CD1c-positive myeloid dendritic cell (primary cell): ENCODE results near the gene PRSS38.

Experiments used
- DNase-seq: peaks from one replicate; pipeline ENCODE4 v3.0.0-alpha.2; 2016; ENCODE audit errors: extremely low spot score

PRSS38 gene

DNA sequence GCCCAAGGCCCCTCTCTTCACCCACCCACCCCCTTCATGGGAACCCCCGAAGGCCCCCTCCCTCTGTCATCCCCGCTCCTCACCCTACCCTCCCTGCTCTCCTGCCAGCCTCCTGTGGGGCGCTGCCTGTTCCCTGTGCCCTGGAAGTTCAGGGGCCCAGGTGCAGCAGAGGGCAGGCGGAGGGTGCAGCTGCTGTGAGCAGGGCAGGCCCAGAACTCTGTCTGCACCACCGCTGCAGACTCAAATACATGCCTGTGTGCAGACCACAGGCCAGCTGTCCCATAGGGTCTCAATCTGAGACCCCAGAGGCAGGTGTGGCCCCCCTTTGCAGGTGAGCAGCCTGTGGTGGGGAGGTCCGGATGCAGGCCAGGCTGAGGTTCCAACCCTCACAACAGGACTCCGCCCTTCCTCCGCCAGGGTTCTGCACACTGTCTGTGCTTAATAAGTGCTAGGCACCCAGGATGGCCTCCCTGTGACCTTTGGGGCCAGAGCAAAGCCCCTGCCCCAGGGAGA, 69.7 kb downstream of the PRSS38 start:
- no peak for DNase-seq

DNA sequence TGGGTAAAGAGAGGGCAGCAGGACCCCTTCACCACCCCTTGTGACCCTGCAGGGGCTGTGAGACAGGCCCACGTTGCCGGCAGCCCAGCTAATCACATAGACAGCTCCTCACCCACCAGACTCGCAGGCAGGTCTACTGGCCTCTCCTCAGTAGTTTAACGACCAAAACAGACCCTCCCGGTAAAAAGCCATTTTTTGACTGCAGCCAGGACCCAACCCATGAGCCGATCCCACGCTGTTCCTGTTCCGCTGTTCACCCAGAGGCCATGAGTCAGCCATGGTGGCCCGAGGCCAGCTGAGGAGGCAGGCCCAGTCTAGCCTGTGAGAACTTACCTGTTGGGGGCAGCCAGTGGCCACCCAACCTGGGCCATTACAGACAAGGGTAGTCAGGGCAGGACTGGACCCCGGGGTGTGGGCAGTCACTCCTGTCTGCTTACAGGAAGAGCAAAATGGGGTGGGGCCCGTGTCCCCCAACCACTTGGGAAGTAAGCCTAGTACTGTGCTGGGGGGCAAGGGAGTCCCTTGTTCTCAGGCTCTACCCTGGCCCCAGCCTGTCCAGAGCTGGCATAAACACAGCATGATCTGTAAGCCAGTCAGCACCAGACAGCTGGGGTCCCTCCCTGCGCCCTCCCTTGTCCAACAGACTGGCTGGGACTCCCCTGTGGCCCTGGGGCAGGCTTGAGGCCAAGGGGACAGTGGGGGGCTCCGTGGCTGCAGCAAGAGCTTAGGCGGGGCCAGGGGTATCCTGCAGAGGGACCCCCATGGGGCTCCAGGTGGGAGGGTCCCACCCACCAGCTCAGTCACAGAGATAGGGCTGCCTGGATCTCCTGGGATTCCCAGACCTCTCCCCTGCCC, 70.4 kb downstream of the PRSS38 start:
- peak; percentile 35 for DNase-seq

DNA sequence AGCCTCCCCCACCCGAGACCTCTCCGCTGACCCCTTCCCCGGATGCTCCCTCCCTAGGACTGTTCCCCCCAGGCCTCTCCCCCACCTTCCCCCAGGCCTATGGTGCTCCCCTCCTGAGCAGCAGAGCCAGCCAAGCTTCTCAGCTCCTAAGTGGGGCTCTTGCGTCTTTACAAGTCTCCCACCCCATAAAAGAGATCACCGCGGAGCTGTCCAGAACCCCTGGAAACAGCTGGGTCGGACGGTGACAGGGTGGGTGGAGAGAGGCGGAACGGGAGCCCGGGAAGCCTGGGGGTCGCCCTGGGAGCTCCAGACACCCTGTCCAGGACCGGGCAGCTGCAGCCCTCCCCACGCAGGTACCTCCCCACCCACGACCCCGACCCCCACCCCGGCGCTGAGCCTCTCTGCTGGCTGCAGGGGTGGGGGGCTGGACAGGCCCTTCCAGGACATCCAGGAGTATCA, 71.1 kb downstream of the PRSS38 start:
- no peak for DNase-seq

DNA sequence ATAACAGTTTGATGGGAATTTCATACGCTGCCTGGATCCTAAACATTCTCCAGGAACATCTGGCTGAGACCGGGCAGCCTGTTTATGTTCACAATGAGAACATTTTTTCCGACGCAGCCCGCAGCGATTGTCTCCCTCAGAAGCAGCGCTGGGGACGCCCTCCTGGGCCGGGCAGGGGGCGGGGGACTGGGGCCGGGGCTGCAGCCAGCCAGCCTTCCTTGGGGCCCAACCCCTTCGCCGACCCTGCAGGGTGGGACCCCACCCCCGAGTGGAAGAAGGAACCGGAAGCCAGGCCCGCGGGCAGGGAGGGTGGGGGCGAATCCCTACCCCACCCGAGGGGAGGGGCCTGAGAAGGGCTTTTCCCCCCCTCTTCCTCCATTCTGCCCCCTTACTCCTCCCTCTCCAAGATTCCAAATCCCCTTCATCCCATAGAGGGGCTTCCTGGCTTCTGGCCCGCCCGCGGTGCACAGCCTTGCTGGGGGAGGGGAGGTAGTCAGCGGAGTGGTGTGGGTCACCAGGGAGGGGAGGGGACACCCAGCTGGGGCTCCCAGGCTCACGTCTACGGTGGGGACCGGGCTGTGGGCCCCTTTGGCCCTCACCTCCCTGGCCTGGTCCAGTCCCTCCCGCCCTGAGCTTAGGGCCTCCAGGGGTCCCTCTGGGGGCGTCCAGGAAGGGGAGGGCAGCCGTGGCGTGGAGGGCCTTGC, 71.7 kb downstream of the PRSS38 start:
- DNase-seq: peak; percentile 3

DNA sequence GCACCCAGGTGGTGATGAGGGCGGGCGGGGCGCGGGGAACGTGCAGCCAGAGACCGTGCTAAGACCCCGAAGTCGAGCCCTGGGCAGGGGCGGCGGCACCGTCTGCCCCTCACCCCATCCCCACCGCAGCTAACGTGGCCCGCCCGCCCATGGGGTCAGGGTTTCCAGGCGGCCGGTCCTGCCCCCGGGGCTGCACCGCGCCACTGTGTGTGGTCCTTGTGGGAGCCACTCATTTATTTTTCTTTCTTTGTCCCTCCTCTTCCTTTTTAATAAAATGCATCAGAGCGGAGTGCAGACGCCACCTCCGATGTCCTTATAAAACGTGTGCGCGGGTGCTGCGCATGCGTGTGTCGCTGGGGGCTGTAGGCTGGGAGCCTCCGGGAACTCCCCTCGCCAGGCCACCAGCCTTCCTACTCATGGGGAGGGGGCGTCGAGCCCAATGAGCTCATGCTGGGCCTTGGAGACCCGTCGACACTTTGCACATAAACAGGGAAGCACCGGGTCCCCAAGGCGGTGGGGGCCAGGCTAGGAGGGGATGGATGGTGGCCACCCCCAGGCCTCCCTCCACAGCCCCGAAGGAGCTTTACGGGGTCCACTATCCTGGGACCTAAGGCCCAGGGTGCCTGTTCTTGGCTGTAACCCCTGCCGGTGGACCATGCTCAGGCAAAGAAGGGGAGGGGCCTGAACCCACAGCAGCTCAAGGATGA, 72.4 kb downstream of the PRSS38 start:
- peak; percentile 42 for DNase-seq

DNA sequence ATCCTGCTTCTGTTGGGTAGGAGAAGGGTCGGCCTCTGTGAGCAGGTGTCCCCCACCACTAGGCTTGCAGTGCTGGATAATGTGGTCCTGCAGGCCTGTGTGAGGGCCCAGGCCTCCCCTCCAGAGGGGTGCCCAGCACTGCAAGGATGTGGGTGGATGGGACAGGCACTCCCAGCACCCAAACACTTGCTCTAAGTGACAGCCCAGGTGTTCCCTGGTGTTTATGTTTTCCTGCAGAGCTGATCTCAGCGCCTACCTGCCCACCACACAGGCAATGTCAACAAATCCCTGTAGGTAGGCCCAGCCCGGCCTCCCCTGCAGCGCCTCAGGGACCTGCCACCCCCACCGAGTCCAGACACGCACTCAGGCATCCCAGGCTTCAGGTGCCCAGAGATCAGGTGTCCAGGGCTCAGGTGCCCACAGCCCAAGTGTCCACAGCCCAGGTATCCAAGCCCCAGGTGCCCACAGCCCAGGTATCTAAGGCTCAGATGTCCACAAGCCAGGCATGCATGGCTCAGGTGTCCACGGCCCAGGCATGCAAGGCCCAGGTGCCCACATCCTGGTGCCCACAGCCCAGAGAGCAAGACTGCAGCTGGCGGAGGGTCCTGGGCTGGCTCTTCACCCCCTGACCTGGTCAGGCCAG, 73.0 kb downstream of the PRSS38 start:
- DNase-seq: no peak

DNA sequence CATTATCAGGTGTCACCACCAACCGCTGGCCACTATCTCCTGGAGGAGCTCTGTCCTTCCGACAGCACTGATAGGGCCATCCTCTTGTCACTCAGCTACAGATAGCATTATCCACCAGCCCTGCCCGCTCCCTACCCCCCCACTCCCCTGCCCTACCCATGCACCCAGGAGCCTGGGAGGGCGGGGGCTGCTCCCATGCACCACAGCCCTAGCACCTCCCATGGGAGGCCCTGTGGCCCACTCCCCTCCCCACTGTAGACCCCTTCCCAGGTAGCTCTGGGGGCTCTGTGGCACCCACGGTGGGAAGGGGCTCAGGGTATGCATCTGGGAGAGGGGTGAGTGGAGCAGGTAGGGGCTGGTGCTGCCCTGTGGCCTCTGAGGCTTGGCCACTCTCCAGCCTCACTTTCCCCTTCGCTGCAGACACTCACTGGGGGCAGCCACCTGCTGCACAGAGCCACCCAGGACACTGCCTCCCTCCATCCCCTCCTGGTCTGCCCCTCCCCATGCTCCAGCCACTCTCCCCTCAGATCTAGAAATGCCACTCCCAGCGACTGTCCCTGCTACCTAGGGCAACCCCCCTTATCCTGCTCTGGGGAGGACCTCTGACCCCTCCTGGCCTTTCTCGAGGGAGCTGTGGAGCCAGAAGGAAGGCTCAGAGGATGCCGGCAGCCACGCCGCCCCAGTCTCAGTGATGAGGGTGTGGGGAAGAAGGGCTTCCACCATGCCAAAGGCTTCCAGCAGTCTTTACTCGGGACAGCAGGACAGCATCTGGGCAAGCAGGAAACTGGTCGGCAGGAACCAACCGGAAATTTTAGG, 73.8 kb downstream of the PRSS38 start:
- DNase-seq: no peak

DNA sequence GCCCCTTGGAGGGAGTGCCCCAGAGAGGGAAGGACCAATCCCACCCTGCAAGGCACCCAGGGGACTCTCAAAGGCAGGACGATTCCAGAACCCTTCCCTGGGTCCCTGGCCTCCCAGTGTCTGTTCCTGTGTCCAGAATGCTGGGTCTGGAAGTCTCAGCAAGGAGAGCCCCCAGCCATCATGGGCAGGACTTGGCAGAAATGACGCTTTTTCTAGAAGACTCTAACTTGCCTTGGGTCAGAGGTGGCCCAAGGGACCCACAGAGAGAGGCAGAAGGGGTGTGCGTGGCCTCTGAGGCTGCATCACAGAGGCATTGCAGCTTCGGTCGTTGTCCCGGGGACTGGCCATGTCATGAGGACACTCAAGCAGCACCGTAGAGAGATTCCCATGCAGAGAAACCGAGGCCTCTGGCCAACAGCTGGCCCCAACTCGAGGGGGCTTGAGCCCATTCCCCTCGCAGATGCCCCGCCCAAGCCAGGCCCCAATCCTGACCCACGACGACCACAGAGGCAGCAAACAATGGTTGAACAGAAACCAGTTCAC, 74.5 kb downstream of the PRSS38 start:
- DNase-seq: no peak

DNA sequence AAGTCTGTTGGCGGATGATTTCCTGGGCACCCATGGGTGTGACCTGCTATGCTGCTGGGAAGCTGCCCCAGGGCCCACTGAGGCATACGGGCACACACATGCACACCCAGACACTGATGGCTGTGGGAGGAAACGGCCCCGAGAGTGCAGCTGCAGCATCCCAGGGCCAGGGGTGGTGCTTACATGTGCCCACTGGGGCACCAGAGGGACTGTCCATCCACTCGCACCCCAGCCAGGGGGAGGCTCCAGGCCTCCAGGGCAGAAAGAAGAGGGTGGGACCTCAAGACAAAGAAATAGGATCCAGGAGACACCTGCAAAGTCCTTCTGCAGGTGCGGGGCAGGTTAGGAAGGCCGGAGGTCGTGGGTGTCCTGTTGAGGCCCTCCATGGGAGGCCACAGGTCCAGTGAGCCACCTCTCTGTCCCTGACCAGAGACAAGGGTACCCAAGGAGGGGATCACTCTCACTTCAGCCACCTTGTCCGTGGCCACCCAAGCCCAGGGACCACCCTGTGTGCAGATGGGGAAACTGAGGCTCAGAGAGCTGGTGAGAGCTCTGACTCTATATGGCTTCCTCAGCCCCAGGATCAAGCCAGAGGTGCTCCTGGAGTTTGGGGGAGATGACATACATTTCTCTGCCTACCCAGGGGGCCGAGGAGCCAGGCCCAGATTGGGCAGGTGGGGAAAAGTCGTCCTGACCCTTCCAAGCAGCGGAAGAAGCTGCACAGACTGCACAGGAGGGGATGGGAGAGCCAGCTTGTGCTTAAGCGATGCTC, 75.2 kb downstream of the PRSS38 start:
- no peak for DNase-seq

DNA sequence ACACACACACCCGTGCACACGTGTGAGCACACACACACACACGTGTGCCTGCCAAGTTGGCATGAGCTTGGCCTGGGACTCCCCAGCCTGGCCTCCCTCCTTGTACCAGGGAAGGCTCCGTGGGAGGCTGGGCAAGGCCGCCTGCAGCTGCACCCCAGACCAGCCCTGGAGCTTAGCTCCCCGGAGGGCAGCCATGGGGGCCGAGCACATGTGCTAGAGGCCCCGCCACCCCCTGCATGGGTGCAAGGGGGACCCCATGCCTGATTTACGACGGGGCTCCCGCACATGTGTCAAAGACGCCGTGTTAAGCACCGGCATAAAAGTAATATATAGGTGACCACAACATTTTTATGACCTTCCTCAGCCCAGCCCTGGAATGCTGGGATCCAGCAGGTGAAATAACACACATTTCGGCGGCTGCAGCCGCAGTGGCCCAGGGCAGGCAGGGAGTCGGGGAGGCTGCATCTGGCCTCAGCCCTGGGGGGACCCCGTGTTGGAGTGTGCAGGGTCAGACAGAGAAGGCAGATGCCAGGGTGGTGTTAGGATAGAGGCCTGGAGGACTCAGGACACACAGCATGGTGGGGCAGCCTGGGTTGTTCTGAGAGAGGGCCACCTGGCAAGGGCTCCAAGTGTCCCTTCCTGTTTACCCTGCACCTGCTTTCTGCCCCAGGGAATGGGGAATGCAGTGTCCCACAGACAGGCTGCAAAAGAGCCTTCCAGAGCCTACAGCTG, 75.9 kb downstream of the PRSS38 start:
- DNase-seq: no peak

DNA sequence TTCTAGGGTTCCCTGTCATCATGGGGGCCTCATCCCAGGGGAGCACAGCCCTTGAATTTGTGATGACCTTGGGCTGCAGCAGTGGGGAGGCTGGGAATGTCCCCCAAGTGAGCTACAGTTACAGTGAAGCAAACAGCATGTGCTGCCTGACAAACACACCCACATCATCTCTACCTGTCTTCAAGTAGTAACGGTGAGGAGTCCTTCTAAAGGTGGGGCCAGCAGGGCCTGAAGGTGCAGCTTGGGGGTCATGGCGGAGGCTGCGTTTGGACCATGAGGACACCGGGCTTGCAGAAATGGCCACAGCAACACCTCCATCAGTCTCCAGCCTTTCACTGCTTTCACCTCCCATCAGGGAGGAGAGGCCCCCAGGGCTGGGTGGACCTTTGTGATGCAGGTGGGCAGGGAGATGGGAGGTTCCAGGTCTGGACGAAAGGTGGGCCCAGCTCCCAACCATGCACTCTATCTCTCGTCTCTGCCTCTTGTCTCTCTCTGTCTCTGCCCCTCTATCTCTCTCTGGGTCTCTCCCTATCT, 76.5 kb downstream of the PRSS38 start:
- no peak for DNase-seq

DNA sequence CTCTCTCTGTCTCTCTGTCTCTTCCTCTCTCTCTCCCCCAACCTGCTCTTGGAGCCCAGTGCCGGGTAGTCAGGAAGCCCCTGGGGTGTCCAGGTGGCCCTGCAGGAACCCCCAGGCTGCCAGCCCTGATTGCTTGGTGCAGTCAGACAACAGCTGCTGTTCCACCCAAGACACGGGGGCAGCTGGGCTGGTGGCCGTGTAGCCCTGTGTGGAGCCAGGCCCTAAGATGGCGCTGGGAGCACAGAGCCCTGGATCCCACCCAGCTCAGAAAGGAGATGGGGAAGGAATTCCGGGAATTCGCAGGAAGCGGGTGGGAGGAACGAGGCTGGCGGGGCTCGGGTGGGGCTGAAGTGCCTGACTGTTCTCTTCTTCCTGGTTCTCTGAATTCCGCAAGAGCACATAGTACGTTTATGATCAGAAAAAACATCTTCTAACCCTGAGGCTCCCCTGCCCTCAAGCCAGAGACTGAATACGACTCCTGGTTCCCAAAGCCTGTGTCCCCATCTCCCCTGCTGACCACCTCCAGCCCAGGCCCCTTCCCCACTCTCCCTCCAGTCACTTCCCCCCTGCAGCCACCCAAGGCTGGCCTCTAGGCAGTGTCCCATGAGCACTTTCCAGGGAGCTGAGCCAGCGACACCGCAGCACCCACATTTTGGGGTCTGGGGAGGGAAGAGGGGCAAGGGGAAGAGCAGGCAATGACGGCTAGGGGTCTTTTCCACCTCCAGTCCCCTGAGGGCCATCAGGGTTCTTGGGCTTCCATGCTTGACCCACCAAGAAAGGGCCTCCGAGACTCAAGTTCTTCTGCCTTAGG, 77.2 kb downstream of the PRSS38 start:
- no peak for DNase-seq

DNA sequence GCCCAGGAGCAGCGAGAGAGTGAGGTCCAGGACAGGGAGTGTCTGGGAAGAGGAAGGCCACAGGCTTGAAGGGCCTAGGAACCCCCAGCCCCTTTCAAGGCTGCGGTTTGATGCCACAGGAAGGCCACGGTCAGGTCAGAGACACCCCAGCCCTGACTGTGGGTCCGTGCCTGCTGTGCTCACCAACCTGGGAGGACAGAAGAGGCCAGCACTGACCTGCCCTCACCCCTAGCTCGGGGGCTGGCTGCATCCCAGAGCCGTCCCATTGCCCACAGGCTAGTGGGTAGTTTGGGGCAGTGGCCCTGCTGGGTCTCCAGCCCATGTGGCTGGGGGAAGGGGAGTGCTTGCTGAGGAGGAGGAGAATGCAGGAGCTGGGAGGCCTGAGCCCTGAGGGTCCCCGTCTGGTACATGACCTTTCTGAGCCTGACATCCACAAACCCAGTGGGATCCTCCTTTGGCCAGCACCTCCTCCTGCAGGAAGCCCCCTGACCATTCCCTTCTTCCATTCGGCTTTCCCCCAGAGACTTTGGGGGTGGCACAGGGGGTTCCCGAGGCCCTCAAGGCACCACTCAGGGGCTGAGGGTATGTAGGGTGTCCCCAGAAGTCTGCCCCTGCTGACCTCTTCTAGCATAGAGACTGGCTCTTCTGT, 77.9 kb downstream of the PRSS38 start:
- no peak for DNase-seq

DNA sequence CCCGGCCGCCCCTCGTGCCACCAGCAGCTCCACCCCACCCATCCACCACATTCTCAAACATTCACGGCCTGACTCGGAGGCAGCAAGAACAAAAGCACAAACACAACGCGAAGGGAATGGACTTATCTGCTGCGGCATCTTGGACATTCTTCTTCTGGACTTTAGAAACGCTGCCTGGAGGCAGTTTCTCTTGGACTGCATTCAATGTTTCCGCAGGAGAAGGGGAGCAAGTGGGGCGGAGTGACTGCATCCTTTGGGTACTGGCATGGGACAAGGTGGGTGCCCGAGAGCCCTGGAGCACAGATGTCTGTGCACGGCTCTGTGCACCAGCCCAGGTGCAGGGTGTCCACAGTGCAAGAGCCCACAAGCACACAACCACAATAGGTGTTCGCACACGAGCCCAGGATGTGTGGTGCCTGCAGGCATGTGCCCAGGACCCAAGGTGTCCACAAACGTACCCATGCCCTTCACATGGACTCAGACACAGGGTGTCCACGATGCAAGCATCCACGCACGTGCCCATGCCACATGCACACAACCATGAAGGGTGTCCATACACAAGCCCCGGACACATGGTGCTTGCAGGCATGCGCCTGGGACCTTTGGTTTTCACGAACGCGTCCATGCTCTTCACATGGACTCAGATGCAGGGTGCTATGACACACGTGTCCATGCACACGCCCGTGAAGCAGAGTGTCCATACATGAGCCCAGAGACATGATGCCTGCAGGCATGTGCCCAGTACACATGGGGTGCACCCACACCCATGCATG, 78.7 kb downstream of the PRSS38 start:
- DNase-seq: no peak

DNA sequence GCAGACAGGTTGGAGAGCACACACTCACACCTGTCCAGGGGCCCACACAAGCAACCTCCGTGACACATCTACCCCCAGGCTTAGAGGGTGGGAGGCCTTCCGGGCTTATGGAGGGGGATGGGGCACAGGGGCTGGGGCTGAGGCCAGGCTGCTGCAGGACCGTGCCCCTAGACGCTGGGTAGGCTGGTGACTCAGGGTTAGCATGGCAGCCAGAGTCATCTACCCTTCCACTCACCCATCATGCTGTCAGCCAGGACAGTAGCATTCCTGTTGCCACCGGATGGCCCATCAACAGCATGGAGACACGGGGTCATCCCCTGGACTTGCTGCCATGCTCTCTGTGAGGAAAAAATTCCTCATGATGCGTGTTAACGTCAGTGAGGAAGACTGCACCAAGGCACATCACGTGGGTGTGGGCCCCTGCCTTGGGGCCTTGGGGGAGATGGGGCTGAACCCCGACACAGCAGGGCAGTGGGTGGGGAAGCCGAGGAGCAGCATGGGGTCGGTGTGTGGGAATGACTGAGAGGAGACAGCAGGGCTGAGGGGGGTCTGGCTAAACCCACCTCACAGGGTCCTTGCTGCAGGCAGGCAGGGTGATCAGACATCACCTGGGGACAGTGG, 79.5 kb downstream of the PRSS38 start:
- DNase-seq: no peak
